Activated CD8-positive, alpha-beta T cell treated with anti-CD3 and anti-CD28 coated beads for 36 hours (primary cell): ENCODE data around the gene EHD4. TPM values are rescaled to one million over a fixed set of nuclear protein-coding genes. Genes with fewer than 3 reads are reported as not detected.
A peak's percentile ranks its signal among the peaks of the same experiment; 100 is the strongest.

Experiments used
- ATAC-seq: fragments of 200-7000 bp; cut with Tn5 transposase; one replicate; pipeline ENCODE4 v1.10.0; 2021; ENCODE audit warnings: mild to moderate bottlenecking, moderate library complexity
- CTCF ChIA-PET: fragments of 350-600 bp; sonication (Branson Sonifier 250); formaldehyde crosslinking; loops from one replicate; lab custom pipeline; 2021; ENCODE audit warnings: antibody characterized with exemption; lab: Charles Lee
- POLR2A ChIA-PET: fragments of 350-600 bp; sonication (Branson Sonifier 250); formaldehyde crosslinking; loops from one replicate; lab custom pipeline; 2021; ENCODE audit warnings: antibody characterized with exemption; lab: Charles Lee
- DNase-seq: peaks from one replicate; pipeline ENCODE4 v3.0.0-alpha.2; 2020
- H3K27ac Mint-ChIP-seq: one replicate; pipeline ENCODE4 v1.8.0; 2021; ENCODE audit warnings: mild to moderate bottlenecking, mixed read lengths
- H3K27me3 Mint-ChIP-seq: one replicate; pipeline ENCODE4 v1.8.0; 2021; ENCODE audit warnings: mixed read lengths
- H3K36me3 Mint-ChIP-seq: one replicate; pipeline ENCODE4 v1.8.0; 2021; ENCODE audit warnings: low read depth, mixed read lengths
- H3K4me1 Mint-ChIP-seq: one replicate; pipeline ENCODE4 v1.8.0; 2021; ENCODE audit warnings: low read depth, mixed read lengths
- H3K4me3 Mint-ChIP-seq: one replicate; pipeline ENCODE4 v1.8.0; 2021; ENCODE audit warnings: mild to moderate bottlenecking, moderate library complexity, mixed read lengths
- H3K9me3 Mint-ChIP-seq: one replicate; pipeline ENCODE4 v1.8.0; 2021; ENCODE audit warnings: mixed read lengths
- CTCF ChIP-seq: fragments of 200-600 bp; IDR thresholded peaks from one replicate; pipeline ENCODE4 v1.8.0; 2022; ENCODE audit warnings: antibody characterized with exemption, mild to moderate bottlenecking
- intact Hi-C: fragments of 100-400 bp; cut with micrococcal nuclease; formaldehyde crosslinking; loops from one replicate; pipeline ENCODE4 v1.10.0; 2022
- total RNA-seq, 2 experiments: library from RNA; stranded (reverse); gene quantifications; one replicate each; pipeline ENCODE4 v1.2.3, GENCODE V29; 2021

The EHD4 gene
- total RNA-seq, 2 experiments from 2014 or later = 22.3 to 22.6 TPM

GRCh38 chr15:41899854-41900442 is 72.4 kb downstream of the EHD4 start:
- no peak overlapping the region for H3K27ac Mint-ChIP-seq
- POLR2A ChIA-PET = no interaction called here

GRCh38 chr15:41897363-41897799 is 75.0 kb downstream of the EHD4 start:
- H3K9me3 Mint-ChIP-seq = no peaks in the 10 kb centered on the region
- peaks cover 22% of the 10 kb centered on the region for H3K4me1 Mint-ChIP-seq
- no peak for ATAC-seq
- intact Hi-C loops = no loop called here
- no peak for DNase-seq
- H3K27me3 Mint-ChIP-seq = no peaks in the 10 kb centered on the region
- H3K27ac Mint-ChIP-seq = no peak overlapping the region
- no peak for TF ChIP-seq CTCF
- H3K36me3 Mint-ChIP-seq = peaks cover 3% of the 10 kb centered on the region
- POLR2A ChIA-PET = no interaction called here
- H3K4me3 Mint-ChIP-seq = no peak overlapping the region
- CTCF ChIA-PET = interaction anchor here (1.1 kb wide), 1 partner anchor 123 kb away, joined by 3 read pairs; the partner anchor contains the start of gene MAPKBP1

More at GRCh38 chr15:41899854-41900442, 72.4 kb downstream of the EHD4 start:
- CTCF ChIA-PET = no interaction called here
- H3K4me3 Mint-ChIP-seq = no peak overlapping the region
- DNase-seq = no peak
- peaks cover 14% of the 10 kb centered on the region for H3K4me1 Mint-ChIP-seq
- peaks cover 6% of the 10 kb centered on the region for H3K36me3 Mint-ChIP-seq
- intact Hi-C loops = no loop called here
- TF ChIP-seq CTCF = no peak
- H3K27me3 Mint-ChIP-seq = no peaks in the 10 kb centered on the region
- H3K9me3 Mint-ChIP-seq = no peaks in the 10 kb centered on the region
- ATAC-seq = no peak

GRCh38 chr15:41896566-41896965 is 75.8 kb downstream of the EHD4 start:
- intact Hi-C loops = no loop called here
- Mint-ChIP-seq H3K27me3 (no peaks in the 10 kb centered on the region), H3K36me3 (peaks cover 1% of the 10 kb centered on the region), H3K4me1 (peaks cover 23% of the 10 kb centered on the region), H3K27ac (no peak overlapping the region), H3K4me3 (no peak overlapping the region), H3K9me3 (no peaks in the 10 kb centered on the region)
- no peak for TF ChIP-seq CTCF
- ChIA-PET CTCF (interaction anchor here (1.4 to 2.3 kb wide), 2 partner anchors 8 to 124 kb away, joined by 3 to 19 read pairs; no protein-coding TSS in a partner anchor), POLR2A (no interaction called here)
- DNase-seq = no peak
- ATAC-seq = no peak

- no peak for TF ChIP-seq CTCF
- H3K36me3 Mint-ChIP-seq = no peaks in the 10 kb centered on the region
- peaks cover 23% of the 10 kb centered on the region for H3K4me1 Mint-ChIP-seq
- no peaks in the 10 kb centered on the region for H3K9me3 Mint-ChIP-seq
- H3K4me3 Mint-ChIP-seq = no peak overlapping the region
- no peak for DNase-seq
- no peaks in the 10 kb centered on the region for H3K27me3 Mint-ChIP-seq
- intact Hi-C loops = no loop called here
- ATAC-seq = no peak
- ChIA-PET POLR2A (interaction anchor here (0.5 to 1.3 kb wide), 2 partner anchors 39 to 166 kb away, joined by 3 read pairs; no protein-coding TSS in a partner anchor), CTCF (interaction anchor here (1.4 to 2.3 kb wide), 2 partner anchors 8 to 123 kb away, joined by 3 to 19 read pairs; no protein-coding TSS in a partner anchor)
- no peak overlapping the region for H3K27ac Mint-ChIP-seq
Measured at GRCh38 chr15:41895957-41896356, 76.4 kb downstream of the EHD4 start.

- ATAC-seq (no peak), DNase-seq (no peak)
- POLR2A ChIA-PET = interaction anchor here (0.5 to 1.3 kb wide), 4 partner anchors 13 to 166 kb away, joined by 3 read pairs; partner anchors contain the start of gene MAPKBP1
- CTCF ChIA-PET = interaction anchor here (0.9 to 2.3 kb wide), 3 partner anchors 9 to 123 kb away, joined by 3 to 19 read pairs (median 3); no protein-coding TSS in a partner anchor
- TF ChIP-seq CTCF = no peak
- Mint-ChIP-seq H3K27me3 (no peaks in the 10 kb centered on the region), H3K4me3 (no peak overlapping the region), H3K36me3 (no peaks in the 10 kb centered on the region), H3K4me1 (peaks cover 23% of the 10 kb centered on the region), H3K27ac (peak overlapping the region; percentile 67), H3K9me3 (no peaks in the 10 kb centered on the region)
- intact Hi-C loops = no loop called here
Measured at GRCh38 chr15:41895491-41895890, 76.9 kb downstream of the EHD4 start.
